HepG2 (cell line): ENCODE data around the gene UPK1A. TPM values are rescaled to one million over a fixed set of nuclear protein-coding genes. Genes with fewer than 3 reads are reported as not detected.

Experiments used
- AHR ChIP-seq: IDR thresholded peaks from 2 replicates; pipeline ENCODE4 v1.6.1; 2018; ENCODE audit warnings: missing genetic modification reagents, missing compliant biosample characterization
- EP300 ChIP-seq, 3 experiments: sonication (generic) in 1 of 3; formaldehyde crosslinking in 1 of 3; IDR thresholded peaks; 2 replicates each; pipeline versions ENCODE4 v1.5.1 to v1.6.1; 2011 to 2020; ENCODE audit warnings: low read depth in 2 of 3, low read length in 2 of 3, borderline replicate concordance in 1 of 3, improper control_type of control experiment in 1 of 3, mild to moderate bottlenecking in 1 of 3, missing genetic modification reagents in 1 of 3, moderate library complexity in 1 of 3
- JUNB ChIP-seq: sonication (generic); formaldehyde crosslinking; IDR thresholded peaks from 2 replicates; pipeline ENCODE4 v1.8.0; 2022; ENCODE audit warnings: missing genetic modification reagents, mild to moderate bottlenecking, borderline replicate concordance
- RFXAP ChIP-seq: sonication (generic); formaldehyde crosslinking; IDR thresholded peaks from 2 replicates; pipeline ENCODE4 v1.4.0; 2020; ENCODE audit warnings: missing genetic modification reagents, borderline replicate concordance
- SYNCRIP ChIP-seq: fragments of 200-400 bp; formaldehyde crosslinking; IDR thresholded peaks from 2 replicates; pipeline ENCODE4 v1.6.1; 2018; ENCODE audit warnings: mild to moderate bottlenecking, low read depth, low read length; ENCODE audit not compliant: insufficient read depth
- ZBTB38 ChIP-seq: sonication (generic); formaldehyde crosslinking; IDR thresholded peaks from 2 replicates; pipeline ENCODE4 v1.5.1; 2020; ENCODE audit warnings: mild to moderate bottlenecking, missing genetic modification reagents
- ZFP36L1 ChIP-seq: sonication (generic); formaldehyde crosslinking; IDR thresholded peaks from 2 replicates; pipeline ENCODE4 v1.8.0; 2022; ENCODE audit warnings: mild to moderate bottlenecking, missing genetic modification reagents, moderate library complexity
- ZFP82 ChIP-seq: sonication (generic); formaldehyde crosslinking; IDR thresholded peaks from 2 replicates; pipeline ENCODE4 v1.5.1; 2020; ENCODE audit warnings: mild to moderate bottlenecking, missing genetic modification reagents, borderline replicate concordance
- ZNF260 ChIP-seq: sonication (generic); formaldehyde crosslinking; IDR thresholded peaks from 2 replicates; pipeline ENCODE4 v1.4.0; 2020; ENCODE audit warnings: missing genetic modification reagents, low read depth, mild to moderate bottlenecking, borderline replicate concordance
- ZNF337 ChIP-seq: sonication (generic); formaldehyde crosslinking; IDR thresholded peaks from 2 replicates; pipeline ENCODE4 v1.5.1; 2020; ENCODE audit warnings: missing genetic modification reagents, low read depth, mild to moderate bottlenecking, borderline replicate concordance
- ZNF550 ChIP-seq: sonication (generic); formaldehyde crosslinking; IDR thresholded peaks from 2 replicates; pipeline ENCODE4 v1.4.0; 2020; ENCODE audit warnings: mild to moderate bottlenecking, missing genetic modification reagents, borderline replicate concordance
- polyA plus RNA-seq, 8 experiments: library from polyadenylated mRNA; depleted of rRNA in 3 of 8; stranded (reverse) in 7 of 8; unstranded in 1 of 8; fragments of >200 nt; fragmentation: Illumina TruSeq in 4 of 8; extraction: Trizol in 4 of 8; gene quantifications; 2 replicates each; pipeline versions ENCODE4 v1.2.1 to v1.2.3, GENCODE V29; 2011 to 2016; ENCODE audit warnings: low read depth in 4 of 8, missing spikeins in 1 of 8, mixed read lengths in 1 of 8; ENCODE audit not compliant: insufficient read depth in 1 of 8
- total RNA-seq, 5 experiments: library from RNA; depleted of rRNA; stranded (reverse); fragments of >200 nt; fragmentation: Illumina TruSeq; extraction: Trizol; gene quantifications; 2 replicates each; pipeline ENCODE4 v1.2.3, GENCODE V29; 2016; ENCODE audit warnings: low read depth in 1 of 5
- TF ChIP-seq, protein P1 (sequence below): sonication (generic); formaldehyde crosslinking; IDR thresholded peaks from 2 replicates; pipeline ENCODE4 v1.4.0; 2020; ENCODE audit warnings: missing genetic modification reagents
- TF ChIP-seq, protein P2 (sequence below): sonication (generic); formaldehyde crosslinking; IDR thresholded peaks from 2 replicates; pipeline ENCODE4 v1.8.1; 2023; ENCODE audit warnings: missing genetic modification reagents, inconsistent platforms, borderline replicate concordance
- TF ChIP-seq, protein P3 (sequence below): sonication (generic); formaldehyde crosslinking; IDR thresholded peaks from 2 replicates; pipeline ENCODE4 v1.5.1; 2020; ENCODE audit warnings: missing genetic modification reagents, mild to moderate bottlenecking, borderline replicate concordance

The UPK1A gene
- total and polyA plus RNA-seq, 2 of the 13 experiments (the other 11 are each of a cell fraction or from before 2014, with no cell fraction given), result 2.9 TPM; not detected in 1

DNA sequence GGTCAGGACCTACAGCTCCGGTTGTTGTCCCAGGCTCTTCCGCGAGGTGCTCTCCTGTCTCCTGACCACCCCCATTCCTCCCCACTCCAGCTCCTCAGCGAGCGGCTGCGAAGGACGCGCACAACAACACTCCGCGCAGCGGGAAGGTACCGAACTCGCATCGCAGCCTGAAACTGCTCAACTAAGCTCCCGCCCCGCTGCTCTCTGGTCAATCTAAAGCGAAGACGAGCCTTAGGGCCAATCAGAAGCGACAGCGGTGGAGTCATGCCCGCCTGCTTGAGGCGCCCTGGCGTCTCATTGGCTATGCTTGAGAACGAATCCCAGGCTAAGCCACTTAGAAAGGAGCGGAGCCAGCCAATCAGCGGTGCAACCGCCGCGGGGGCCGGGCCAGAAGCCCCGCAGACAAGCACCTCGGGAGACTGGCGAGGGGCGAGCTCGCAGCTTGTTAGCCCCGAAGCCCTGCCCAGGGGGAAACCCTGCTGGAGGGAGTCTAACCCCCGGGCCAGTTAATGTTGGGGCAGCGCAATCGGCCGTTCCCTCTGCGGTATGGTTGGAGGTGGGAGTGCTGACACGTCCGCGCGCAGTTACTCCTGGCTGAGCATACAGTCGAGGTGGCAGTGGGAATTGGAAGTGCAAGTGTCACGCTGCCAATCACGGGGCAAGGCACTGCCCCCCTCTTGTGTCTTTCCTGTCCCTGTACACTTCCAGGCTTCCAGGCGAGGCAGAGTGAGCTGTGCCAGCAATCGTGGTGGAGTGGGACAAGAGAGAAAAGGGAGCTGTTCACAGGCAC lies 36.1 kb downstream of the UPK1A start (continued):
- TF ChIP-seq, protein P1, sequence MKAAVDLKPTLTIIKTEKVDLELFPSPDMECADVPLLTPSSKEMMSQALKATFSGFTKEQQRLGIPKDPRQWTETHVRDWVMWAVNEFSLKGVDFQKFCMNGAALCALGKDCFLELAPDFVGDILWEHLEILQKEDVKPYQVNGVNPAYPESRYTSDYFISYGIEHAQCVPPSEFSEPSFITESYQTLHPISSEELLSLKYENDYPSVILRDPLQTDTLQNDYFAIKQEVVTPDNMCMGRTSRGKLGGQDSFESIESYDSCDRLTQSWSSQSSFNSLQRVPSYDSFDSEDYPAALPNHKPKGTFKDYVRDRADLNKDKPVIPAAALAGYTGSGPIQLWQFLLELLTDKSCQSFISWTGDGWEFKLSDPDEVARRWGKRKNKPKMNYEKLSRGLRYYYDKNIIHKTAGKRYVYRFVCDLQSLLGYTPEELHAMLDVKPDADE, result no peak
- no peak for TF ChIP-seq ZNF550
- no peak for TF ChIP-seq EP300 (IDR thresholded peaks at IDR 0.05; ENCODE audit: low read depth in 2 of 2, low read length in 2 of 2)
- no peak for TF ChIP-seq EP300 (CRISPR knock-in tag; IDR thresholded peaks at IDR 0.05; ENCODE audit: borderline replicate concordance)
- TF ChIP-seq ZNF260, result no peak
- TF ChIP-seq, protein P2, sequence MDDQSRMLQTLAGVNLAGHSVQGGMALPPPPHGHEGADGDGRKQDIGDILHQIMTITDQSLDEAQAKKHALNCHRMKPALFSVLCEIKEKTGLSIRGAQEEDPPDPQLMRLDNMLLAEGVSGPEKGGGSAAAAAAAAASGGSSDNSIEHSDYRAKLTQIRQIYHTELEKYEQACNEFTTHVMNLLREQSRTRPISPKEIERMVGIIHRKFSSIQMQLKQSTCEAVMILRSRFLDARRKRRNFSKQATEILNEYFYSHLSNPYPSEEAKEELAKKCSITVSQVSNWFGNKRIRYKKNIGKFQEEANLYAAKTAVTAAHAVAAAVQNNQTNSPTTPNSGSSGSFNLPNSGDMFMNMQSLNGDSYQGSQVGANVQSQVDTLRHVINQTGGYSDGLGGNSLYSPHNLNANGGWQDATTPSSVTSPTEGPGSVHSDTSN (CRISPR knock-in tag), result peak; percentile 89; the same call in 1 of the 2 replicates
- no peak for TF ChIP-seq ZFP82 (CRISPR knock-in tag)
- no peak for TF ChIP-seq ZBTB38 (CRISPR knock-in tag)
- no peak for TF ChIP-seq AHR (CRISPR knock-in tag)
- TF ChIP-seq SYNCRIP, result no peak
- TF ChIP-seq, protein P3, sequence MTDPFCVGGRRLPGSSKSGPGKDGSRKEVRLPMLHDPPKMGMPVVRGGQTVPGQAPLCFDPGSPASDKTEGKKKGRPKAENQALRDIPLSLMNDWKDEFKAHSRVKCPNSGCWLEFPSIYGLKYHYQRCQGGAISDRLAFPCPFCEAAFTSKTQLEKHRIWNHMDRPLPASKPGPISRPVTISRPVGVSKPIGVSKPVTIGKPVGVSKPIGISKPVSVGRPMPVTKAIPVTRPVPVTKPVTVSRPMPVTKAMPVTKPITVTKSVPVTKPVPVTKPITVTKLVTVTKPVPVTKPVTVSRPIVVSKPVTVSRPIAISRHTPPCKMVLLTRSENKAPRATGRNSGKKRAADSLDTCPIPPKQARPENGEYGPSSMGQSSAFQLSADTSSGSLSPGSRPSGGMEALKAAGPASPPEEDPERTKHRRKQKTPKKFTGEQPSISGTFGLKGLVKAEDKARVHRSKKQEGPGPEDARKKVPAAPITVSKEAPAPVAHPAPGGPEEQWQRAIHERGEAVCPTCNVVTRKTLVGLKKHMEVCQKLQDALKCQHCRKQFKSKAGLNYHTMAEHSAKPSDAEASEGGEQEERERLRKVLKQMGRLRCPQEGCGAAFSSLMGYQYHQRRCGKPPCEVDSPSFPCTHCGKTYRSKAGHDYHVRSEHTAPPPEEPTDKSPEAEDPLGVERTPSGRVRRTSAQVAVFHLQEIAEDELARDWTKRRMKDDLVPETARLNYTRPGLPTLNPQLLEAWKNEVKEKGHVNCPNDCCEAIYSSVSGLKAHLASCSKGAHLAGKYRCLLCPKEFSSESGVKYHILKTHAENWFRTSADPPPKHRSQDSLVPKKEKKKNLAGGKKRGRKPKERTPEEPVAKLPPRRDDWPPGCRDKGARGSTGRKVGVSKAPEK, result no peak
- TF ChIP-seq ZNF337 (CRISPR knock-in tag), result no peak
- TF ChIP-seq RFXAP (CRISPR knock-in tag), result peak; percentile 63; the same call in 1 of the 2 replicates
- TF ChIP-seq ZFP36L1, result no peak
- TF ChIP-seq JUNB, result no peak
